ENCODE results near the gene ZFP82.

DNA sequence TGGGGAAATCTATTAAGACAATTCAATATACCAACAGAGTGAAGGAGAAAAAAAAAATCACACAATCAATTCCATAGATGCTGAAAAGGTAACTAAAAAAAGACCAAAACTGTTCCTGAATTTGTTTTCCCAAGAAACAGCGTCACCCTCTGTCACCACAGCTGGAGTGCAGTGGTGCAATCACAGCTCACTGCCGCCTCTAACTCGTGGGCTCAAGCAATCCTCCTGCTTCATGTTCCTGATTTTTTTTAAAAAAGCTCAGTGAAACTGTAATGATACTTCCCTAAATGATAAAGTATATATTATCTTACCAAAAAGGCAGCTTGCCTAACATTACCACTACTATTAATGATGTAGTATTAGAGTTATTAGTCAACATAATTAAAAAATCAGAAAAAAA lies 19.9 kb downstream of the ZFP82 start:
- TF ChIP-seq, protein P1, sequence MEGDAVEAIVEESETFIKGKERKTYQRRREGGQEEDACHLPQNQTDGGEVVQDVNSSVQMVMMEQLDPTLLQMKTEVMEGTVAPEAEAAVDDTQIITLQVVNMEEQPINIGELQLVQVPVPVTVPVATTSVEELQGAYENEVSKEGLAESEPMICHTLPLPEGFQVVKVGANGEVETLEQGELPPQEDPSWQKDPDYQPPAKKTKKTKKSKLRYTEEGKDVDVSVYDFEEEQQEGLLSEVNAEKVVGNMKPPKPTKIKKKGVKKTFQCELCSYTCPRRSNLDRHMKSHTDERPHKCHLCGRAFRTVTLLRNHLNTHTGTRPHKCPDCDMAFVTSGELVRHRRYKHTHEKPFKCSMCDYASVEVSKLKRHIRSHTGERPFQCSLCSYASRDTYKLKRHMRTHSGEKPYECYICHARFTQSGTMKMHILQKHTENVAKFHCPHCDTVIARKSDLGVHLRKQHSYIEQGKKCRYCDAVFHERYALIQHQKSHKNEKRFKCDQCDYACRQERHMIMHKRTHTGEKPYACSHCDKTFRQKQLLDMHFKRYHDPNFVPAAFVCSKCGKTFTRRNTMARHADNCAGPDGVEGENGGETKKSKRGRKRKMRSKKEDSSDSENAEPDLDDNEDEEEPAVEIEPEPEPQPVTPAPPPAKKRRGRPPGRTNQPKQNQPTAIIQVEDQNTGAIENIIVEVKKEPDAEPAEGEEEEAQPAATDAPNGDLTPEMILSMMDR (IDR thresholded peaks at IDR 0.05) = no peak
- TF ChIP-seq, protein P2, sequence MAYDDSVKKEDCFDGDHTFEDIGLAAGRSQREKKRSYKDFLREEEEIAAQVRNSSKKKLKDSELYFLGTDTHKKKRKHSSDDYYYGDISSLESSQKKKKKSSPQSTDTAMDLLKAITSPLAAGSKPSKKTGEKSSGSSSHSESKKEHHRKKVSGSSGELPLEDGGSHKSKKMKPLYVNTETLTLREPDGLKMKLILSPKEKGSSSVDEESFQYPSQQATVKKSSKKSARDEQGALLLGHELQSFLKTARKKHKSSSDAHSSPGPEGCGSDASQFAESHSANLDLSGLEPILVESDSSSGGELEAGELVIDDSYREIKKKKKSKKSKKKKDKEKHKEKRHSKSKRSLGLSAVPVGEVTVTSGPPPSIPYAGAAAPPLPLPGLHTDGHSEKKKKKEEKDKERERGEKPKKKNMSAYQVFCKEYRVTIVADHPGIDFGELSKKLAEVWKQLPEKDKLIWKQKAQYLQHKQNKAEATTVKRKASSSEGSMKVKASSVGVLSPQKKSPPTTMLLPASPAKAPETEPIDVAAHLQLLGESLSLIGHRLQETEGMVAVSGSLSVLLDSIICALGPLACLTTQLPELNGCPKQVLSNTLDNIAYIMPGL (CRISPR knock-in tag; IDR thresholded peaks at IDR 0.05; ENCODE audit: borderline replicate concordance) = no peak
- TF ChIP-seq ZC3H11A (IDR thresholded peaks at IDR 0.05) (no peak), POLR2A (IDR thresholded peaks at IDR 0.05; ENCODE audit: low read length) (no peak), JUNB (IDR thresholded peaks at IDR 0.05) (no peak), CHD2 (IDR thresholded peaks at IDR 0.05; ENCODE audit: low read length, partially characterized antibody) (no peak), RAD21 (conservative IDR thresholded peaks at IDR 0.05 in 1 of 2, IDR thresholded peaks at IDR 0.05 in 1 of 2) (no peak)
